IMR-90 (cell line): ENCODE results near the gene PGR. TPM values are rescaled to one million over a fixed set of nuclear protein-coding genes. Genes with fewer than 3 reads are reported as not detected.

Experiments used
- ATAC-seq: fragments of 200-7000 bp; cut with Tn5 transposase; 2 replicates; pipeline ENCODE4 v1.9.1; 2020; ENCODE audit warnings: low read depth, mild to moderate bottlenecking, moderate library complexity
- BruUV-seq: library from RNA; stranded (reverse); fragments of 400-500 nt; replicated peaks from 2 replicates; lab custom pipeline; 2021; lab: Mats Ljungman, UMichigan
- CTCF ChIA-PET: fragments of 300-600 bp; formaldehyde crosslinking; extraction: SDS; loops from one replicate; lab custom pipeline; 2021; ENCODE audit warnings: antibody characterized with exemption; lab: Yijun Ruan, JAX
- POLR2A ChIA-PET: fragments of 300-600 bp; sonication (Branson Sonifier 250); formaldehyde crosslinking; loops from one replicate; lab custom pipeline; 2022; ENCODE audit warnings: antibody characterized with exemption; ENCODE audit not compliant: unreplicated experiment; lab: Charles Lee
- DNase-seq: peaks from one replicate; pipeline ENCODE4 v3.0.0; 2013
- H2AFZ ChIP-seq: replicated peaks from 2 replicates; pipeline ENCODE3; 2013; ENCODE audit warnings: low read length, mild to moderate bottlenecking; ENCODE audit not compliant: poor library complexity
- H2AK5ac ChIP-seq: 2 replicates; pipeline ENCODE4 v1.6.1; 2013; ENCODE audit warnings: low read depth, low read length, inconsistent platforms
- H2AK9ac ChIP-seq: replicated peaks from 2 replicates; pipeline ENCODE3; 2013; ENCODE audit warnings: mild to moderate bottlenecking, low read depth, low read length, moderate library complexity; ENCODE audit not compliant: poor library complexity
- H2BK120ac ChIP-seq: 2 replicates; pipeline ENCODE4 v1.6.1; 2013; ENCODE audit warnings: low read depth, low read length, inconsistent platforms
- H2BK15ac ChIP-seq: 3 replicates; pipeline ENCODE4 v1.6.1; 2013; ENCODE audit warnings: low read depth, low read length, inconsistent platforms
- H2BK20ac ChIP-seq: 2 replicates; pipeline ENCODE4 v1.6.1; 2013; ENCODE audit warnings: low read depth, mild to moderate bottlenecking, inconsistent platforms, low read length, moderate library complexity
- H2BK5ac ChIP-seq: 2 replicates; pipeline ENCODE4 v1.6.1; 2013; ENCODE audit warnings: mild to moderate bottlenecking, low read depth, low read length, inconsistent platforms; ENCODE audit not compliant: poor library complexity, severe bottlenecking
- H3K14ac ChIP-seq: replicated peaks from 2 replicates; pipeline ENCODE4 v1.6.1; 2013; ENCODE audit warnings: low read depth, low read length, inconsistent platforms
- H3K18ac ChIP-seq: 2 replicates; pipeline ENCODE4 v1.6.1; 2013; ENCODE audit warnings: low read depth, low read length, control low read depth
- H3K23ac ChIP-seq: 2 replicates; pipeline ENCODE4 v1.6.1; 2013; ENCODE audit warnings: low read depth, low read length, inconsistent platforms
- H3K27ac ChIP-seq: 2 replicates; pipeline ENCODE4 v1.5.1; 2013; ENCODE audit warnings: mild to moderate bottlenecking, control low read depth, low read length; ENCODE audit not compliant: insufficient read depth
- H3K27me3 ChIP-seq: 2 replicates; pipeline ENCODE4 v1.6.1; 2013; ENCODE audit warnings: low read length; ENCODE audit not compliant: control insufficient read depth, insufficient read depth
- H3K36me3 ChIP-seq: 2 replicates; pipeline ENCODE4 v1.6.1; 2013; ENCODE audit warnings: low read length, mixed read lengths; ENCODE audit not compliant: control insufficient read depth, insufficient read depth
- H3K4ac ChIP-seq: 2 replicates; pipeline ENCODE4 v1.6.1; 2013; ENCODE audit warnings: low read depth, low read length, inconsistent platforms
- H3K4me1 ChIP-seq: 2 replicates; pipeline ENCODE4 v1.6.1; 2013; ENCODE audit warnings: low read length, mixed read lengths; ENCODE audit not compliant: control insufficient read depth, insufficient read depth
- H3K4me2 ChIP-seq: 2 replicates; pipeline ENCODE4 v1.6.1; 2013; ENCODE audit warnings: low read depth, mild to moderate bottlenecking, control low read depth, low read length, moderate library complexity
- H3K4me3 ChIP-seq: 2 replicates; pipeline ENCODE4 v1.5.1; 2013; ENCODE audit warnings: low read depth, mild to moderate bottlenecking, control low read depth, low read length, moderate library complexity; ENCODE audit not compliant: insufficient read depth
- H3K56ac ChIP-seq: 2 replicates; pipeline ENCODE4 v1.6.1; 2013; ENCODE audit warnings: low read length, inconsistent platforms; ENCODE audit not compliant: insufficient read depth; ENCODE audit errors: extremely low read depth
- H3K79me1 ChIP-seq, 2 experiments: 2 replicates each; pipeline ENCODE4 v1.6.1; 2013; ENCODE audit warnings: low read length in 2 of 2, inconsistent platforms in 1 of 2, low read depth in 1 of 2
- H3K9ac ChIP-seq: 2 replicates; pipeline ENCODE4 v1.6.1; 2013; ENCODE audit warnings: low read depth, low read length, control low read depth
- H3K9me1 ChIP-seq: 2 replicates; pipeline ENCODE4 v1.6.1; 2013; ENCODE audit warnings: low read length, inconsistent platforms; ENCODE audit not compliant: insufficient read depth
- H3K9me3 ChIP-seq: 2 replicates; pipeline ENCODE4 v1.6.1; 2013; ENCODE audit warnings: low read length; ENCODE audit not compliant: control insufficient read depth, insufficient read depth
- H4K20me1 ChIP-seq: 2 replicates; pipeline ENCODE4 v1.6.1; 2013; ENCODE audit warnings: low read length, inconsistent platforms; ENCODE audit not compliant: insufficient read depth
- H4K5ac ChIP-seq: 2 replicates; pipeline ENCODE4 v1.6.1; 2013; ENCODE audit warnings: mild to moderate bottlenecking, low read depth, low read length, control low read depth
- H4K8ac ChIP-seq, 2 experiments: 2 replicates each; pipeline ENCODE4 v1.6.1; 2013; ENCODE audit warnings: low read depth in 2 of 2, low read length in 2 of 2, control low read depth in 1 of 2, inconsistent platforms in 1 of 2
- H4K91ac ChIP-seq: 2 replicates; pipeline ENCODE4 v1.6.1; 2013; ENCODE audit warnings: low read depth, low read length, inconsistent platforms; ENCODE audit not compliant: insufficient read depth
- BHLHE40 ChIP-seq: fragments of 150-350 bp; IDR thresholded peaks from 2 replicates; pipeline ENCODE4 v1.6.1; 2016; ENCODE audit warnings: mild to moderate bottlenecking, low read depth, low read length
- CEBPB ChIP-seq: IDR thresholded peaks from 2 replicates; pipeline ENCODE4 v1.6.1; 2012; ENCODE audit warnings: low read depth, low read length, improper control_type of control experiment
- CHD1 ChIP-seq: IDR thresholded peaks from 2 replicates; pipeline ENCODE4 v1.6.1; 2012; ENCODE audit warnings: low read depth, low read length, improper control_type of control experiment
- CTCF ChIP-seq: conservative IDR thresholded peaks from 2 replicates; pipeline ENCODE4 v1.5.1; 2012; ENCODE audit warnings: mild to moderate bottlenecking, low read depth, low read length, improper control_type of control experiment
- ELK1 ChIP-seq: fragments of 150-350 bp; IDR thresholded peaks from 2 replicates; pipeline ENCODE4 v1.6.1; 2016; ENCODE audit warnings: low read depth, mild to moderate bottlenecking, low read length, moderate library complexity, borderline replicate concordance
- FOS ChIP-seq: fragments of 150-350 bp; IDR thresholded peaks from 2 replicates; pipeline ENCODE4 v1.6.1; 2016; ENCODE audit warnings: low read depth, low read length
- MAFK ChIP-seq: IDR thresholded peaks from 2 replicates; pipeline ENCODE4 v1.6.1; 2012; ENCODE audit warnings: low read depth, low read length, improper control_type of control experiment
- MAZ ChIP-seq: IDR thresholded peaks from 2 replicates; pipeline ENCODE4 v1.6.1; 2012; ENCODE audit warnings: low read depth, mild to moderate bottlenecking, low read length, improper control_type of control experiment, moderate library complexity, borderline replicate concordance
- MXI1 ChIP-seq: IDR thresholded peaks from 2 replicates; pipeline ENCODE4 v1.6.1; 2012; ENCODE audit warnings: low read depth, mild to moderate bottlenecking, low read length, moderate library complexity, borderline replicate concordance
- NFE2L2 ChIP-seq: fragments of 150-350 bp; IDR thresholded peaks from 2 replicates; pipeline ENCODE4 v1.6.1; 2016; ENCODE audit warnings: low read depth, mild to moderate bottlenecking, low read length
- POLR2A ChIP-seq: IDR thresholded peaks from 2 replicates; pipeline ENCODE4 v1.6.1; 2012; ENCODE audit warnings: mild to moderate bottlenecking, low read depth, low read length
- RAD21 ChIP-seq: IDR thresholded peaks from 2 replicates; pipeline ENCODE4 v1.6.1; 2012; ENCODE audit warnings: low read length, improper control_type of control experiment
- RFX5 ChIP-seq: IDR thresholded peaks from 2 replicates; pipeline ENCODE4 v1.8.0; 2012; ENCODE audit warnings: low read depth, mild to moderate bottlenecking, low read length, moderate library complexity
- USF2 ChIP-seq: fragments of 150-350 bp; IDR thresholded peaks from 2 replicates; pipeline ENCODE4 v1.6.1; 2017; ENCODE audit warnings: mild to moderate bottlenecking, antibody characterized with exemption, low read length, low read depth
- WGBS, 2 experiments: methylation state at CpG; one replicate each; pipeline versions ENCODE4 v1.1.5 to v1.1.7; 2013; ENCODE audit warnings: missing lambda C conversion rate in 2 of 2; ENCODE audit not compliant: insufficient read length in 1 of 2; ENCODE audit errors: extremely low coverage in 2 of 2; 5-methylcytosine and 5-hydroxymethylcytosine counted together
- dilution Hi-C: fragments of 300-500 bp; cut with HindIII; formaldehyde crosslinking; loops from one replicate; pipeline ENCODE4 v1.14.3; 2018; ENCODE audit warnings: low sequenced_read_pairs; ENCODE audit not compliant: unreplicated experiment
- in situ Hi-C: fragments of 300-500 bp; cut with MboI; formaldehyde crosslinking; loops from 3 replicates; pipeline ENCODE4 v1.14.3; 2019; ENCODE audit warnings: low sequenced_read_pairs, inconsistent platforms, mixed read lengths
- intact Hi-C: fragments of 100-400 bp; cut with micrococcal nuclease; formaldehyde crosslinking; loops from 2 replicates; pipeline ENCODE4 v1.10.0; 2022
- polyA plus RNA-seq, 3 experiments: library from polyadenylated mRNA; depleted of rRNA; stranded (reverse); fragments of >200 nt; gene quantifications; 2 replicates each; pipeline ENCODE4 v1.2.3, GENCODE V29; 2012; ENCODE audit warnings: low replicate concordance in 1 of 3
- total RNA-seq: library from RNA; depleted of rRNA; stranded (reverse); fragments of >200 nt; gene quantifications from 2 replicates; pipeline ENCODE4 v1.2.3, GENCODE V29; 2012

PGR gene
- total and polyA plus RNA-seq, 2 of the 4 experiments (the other 2 are of a cell fraction) = under 0.01 TPM; not detected in 1

- WGBS, 2 experiments = no CpG with 5 or more reads among the region's 4 CpGs
Measured at GRCh38 chr11:101049123-101049522, 80.5 kb downstream of the PGR start.

More at GRCh38 chr11:101049123-101049522, 80.5 kb downstream of the PGR start:
- in situ Hi-C loops = no loop called here
- Histone ChIP-seq H4K20me1 (no peaks in the 10 kb centered on the region), H3K9me3 (no peaks in the 10 kb centered on the region), H3K18ac (no peak overlapping the region), H4K8ac (no peak overlapping the region), H3K4me2 (no peak overlapping the region), H2AK5ac (no peak overlapping the region), H3K14ac (no peak overlapping the region), H4K5ac (no peak overlapping the region), H2AFZ (no peak overlapping the region), H3K9me1 (no peaks in the 10 kb centered on the region), H3K4me1 (no peaks in the 10 kb centered on the region), H3K9ac (no peak overlapping the region), H3K23ac (no peak overlapping the region), H3K27me3 (no peaks in the 10 kb centered on the region), H2BK5ac (no peak overlapping the region), H2BK120ac (no peak overlapping the region), H2AK9ac (no peak overlapping the region), H3K27ac (no peak overlapping the region), H2BK15ac (no peak overlapping the region), H2BK20ac (no peak overlapping the region), H4K91ac (no peak overlapping the region), H3K4ac (no peak overlapping the region), H3K79me1 (no peaks in the 10 kb centered on the region), H3K4me3 (no peak overlapping the region), H3K56ac (no peak overlapping the region), H3K36me3 (no peaks in the 10 kb centered on the region)
- BruUV-seq = no TSS peak
- CTCF ChIA-PET = no interaction called here
- intact Hi-C loops = no loop called here
- no peak for ATAC-seq
- POLR2A ChIA-PET = no interaction called here
- TF ChIP-seq BHLHE40 (no peak), MAZ (no peak), FOS (no peak), NFE2L2 (no peak), USF2 (no peak), CHD1 (no peak), ELK1 (no peak), RFX5 (no peak), MXI1 (no peak), POLR2A (no peak), CTCF (no peak), MAFK (no peak), RAD21 (no peak), CEBPB (no peak)
- dilution Hi-C loops = no loop called here
- DNase-seq = no peak
